Stimulated activated effector memory CD8-positive, alpha-beta T cell treated with anti-CD3 and anti-CD28 coated beads, Interleukin-12 subunit alpha, Interleukin-12 subunit beta, amount 100 ng/mL, for 72 hours (primary cell): ENCODE data around the gene ST7L.
"Not testable (repeated sequence)": the region's sequence is repeated elsewhere in the genome, so short reads cannot be mapped to it uniquely, and the experiment has no call there.

Experiments
- ATAC-seq: fragments of 150-1000 bp; cut with Tn5 transposase; 2 replicates; pipeline ENCODE4 v1.10.0; 2021
- DNase-seq, 2 donors: peaks; one replicate each; pipeline ENCODE4 v3.0.0; 2021 to 2022; ENCODE audit warnings: low spot score in 2 of 2
- H3K27ac Mint-ChIP-seq: one replicate; pipeline ENCODE4 v1.8.0; 2022; ENCODE audit warnings: mild to moderate bottlenecking, mixed read lengths
- H3K36me3 Mint-ChIP-seq: one replicate; pipeline ENCODE4 v1.8.0; 2022; ENCODE audit warnings: mild to moderate bottlenecking, mixed read lengths
- H3K4me1 Mint-ChIP-seq: one replicate; pipeline ENCODE4 v1.8.0; 2022; ENCODE audit warnings: mixed read lengths
- H3K4me3 Mint-ChIP-seq: one replicate; pipeline ENCODE4 v1.8.0; 2022; ENCODE audit warnings: mild to moderate bottlenecking, mixed read lengths
- H3K9me3 Mint-ChIP-seq: one replicate; pipeline ENCODE4 v1.8.0; 2022; ENCODE audit warnings: mixed read lengths

ST7L gene

GRCh38 chr1:112618721-112619517 lies at the start of gene ST7L:
Gene ST7L (minus strand): TSS chr1:112619141. CDS start chr1:112619113, 28 bp downstream.
- H3K4me3 Mint-ChIP-seq: peak within 1 kb of the TSS; percentile 98
- H3K9me3 Mint-ChIP-seq: no peaks in the 10 kb centered on the region
- H3K4me1 Mint-ChIP-seq: peaks cover 25% of the 10 kb centered on the region
- peak within 1 kb of the TSS; percentile 100 for H3K27ac Mint-ChIP-seq
- ATAC-seq (peak; percentile 48), DNase-seq (peak; percentile 44 to 81)
- H3K36me3 Mint-ChIP-seq: peaks cover 67% of the 10 kb centered on the region

GRCh38 chr1:112666946-112667345 lies 48.0 kb upstream of the ST7L start:
- H3K4me3 Mint-ChIP-seq: no peak overlapping the region
- no peak for DNase-seq
- peak overlapping the region; percentile 80 for H3K27ac Mint-ChIP-seq

GRCh38 chr1:112665857-112666256 lies 46.9 kb upstream of the ST7L start:
- Mint-ChIP-seq H3K9me3 (no peaks in the 10 kb centered on the region), H3K27ac (no peak overlapping the region), H3K4me1 (peaks cover 34% of the 10 kb centered on the region), H3K4me3 (no peak overlapping the region), H3K36me3 (peaks cover 100% of the 10 kb centered on the region)
- ATAC-seq (no peak), DNase-seq (no peak)

More at GRCh38 chr1:112666946-112667345, 48.0 kb upstream of the ST7L start:
- peaks cover 34% of the 10 kb centered on the region for H3K4me1 Mint-ChIP-seq
- H3K36me3 Mint-ChIP-seq: peaks cover 100% of the 10 kb centered on the region
- peak; percentile 88 for ATAC-seq
- no peaks in the 10 kb centered on the region for H3K9me3 Mint-ChIP-seq

- no peaks in the 10 kb centered on the region for H3K9me3 Mint-ChIP-seq
- H3K4me3 Mint-ChIP-seq: no peak overlapping the region
- peaks cover 20% of the 10 kb centered on the region for H3K4me1 Mint-ChIP-seq
- peaks cover 100% of the 10 kb centered on the region for H3K36me3 Mint-ChIP-seq
- ATAC-seq (peak; percentile 75), DNase-seq (no peak)
- peak overlapping the region; percentile 7 for H3K27ac Mint-ChIP-seq
These were observed 32.3 kb upstream of the ST7L start for GRCh38 chr1:112651205-112651604.

GRCh38 chr1:112646225-112646624 lies 27.3 kb upstream of the ST7L start:
- peaks cover 35% of the 10 kb centered on the region for H3K4me1 Mint-ChIP-seq
- ATAC-seq (no peak), DNase-seq (no peak)
- no peak overlapping the region for H3K4me3 Mint-ChIP-seq
- H3K27ac Mint-ChIP-seq: peak overlapping the region; percentile 41
- H3K9me3 Mint-ChIP-seq: no peaks in the 10 kb centered on the region
- peaks cover 100% of the 10 kb centered on the region for H3K36me3 Mint-ChIP-seq

- H3K4me3 Mint-ChIP-seq: no peak overlapping the region
- no peak overlapping the region for H3K27ac Mint-ChIP-seq
- DNase-seq: no peak
- peaks cover 70% of the 10 kb centered on the region for H3K36me3 Mint-ChIP-seq
- H3K4me1 Mint-ChIP-seq: peaks cover 26% of the 10 kb centered on the region
- ATAC-seq: no peak
- H3K9me3 Mint-ChIP-seq: no peaks in the 10 kb centered on the region
These were observed 24.1 kb upstream of the ST7L start for GRCh38 chr1:112643080-112643479.

- H3K4me3 Mint-ChIP-seq, ATAC-seq, H3K9me3 Mint-ChIP-seq, DNase-seq, H3K27ac Mint-ChIP-seq: not testable (repeated sequence)
- Mint-ChIP-seq H3K36me3 (peaks cover 58% of the 10 kb centered on the region), H3K4me1 (peaks cover 39% of the 10 kb centered on the region)
These were observed 21.5 kb upstream of the ST7L start for GRCh38 chr1:112640437-112640836.

- Mint-ChIP-seq H3K27ac (no peak overlapping the region), H3K36me3 (peaks cover 41% of the 10 kb centered on the region), H3K4me1 (peaks cover 53% of the 10 kb centered on the region), H3K4me3 (no peak overlapping the region), H3K9me3 (no peaks in the 10 kb centered on the region)
- ATAC-seq (no peak), DNase-seq (no peak)
These were observed 19.1 kb upstream of the ST7L start for GRCh38 chr1:112638110-112638428.

GRCh38 chr1:112637254-112638109 lies 18.5 kb upstream of the ST7L start:
- ATAC-seq (no peak), DNase-seq (no peak)
- Mint-ChIP-seq H3K27ac (peak overlapping the region; percentile 6), H3K9me3 (no peaks in the 10 kb centered on the region), H3K36me3 (peaks cover 39% of the 10 kb centered on the region), H3K4me1 (peaks cover 55% of the 10 kb centered on the region), H3K4me3 (no peak overlapping the region)

- peaks cover 55% of the 10 kb centered on the region for H3K4me1 Mint-ChIP-seq
- H3K4me3 Mint-ChIP-seq: peak overlapping the region; percentile 55
These were observed 17.8 kb upstream of the ST7L start for GRCh38 chr1:112636597-112637253.

GRCh38 chr1:112636056-112636455 lies 17.1 kb upstream of the ST7L start:
- Mint-ChIP-seq H3K36me3 (peaks cover 40% of the 10 kb centered on the region), H3K4me1 (peaks cover 58% of the 10 kb centered on the region), H3K9me3 (no peaks in the 10 kb centered on the region), H3K4me3 (peak overlapping the region; percentile 55), H3K27ac (peak overlapping the region; percentile 69)
- ATAC-seq (no peak), DNase-seq (no peak)

More at GRCh38 chr1:112636597-112637253, 17.8 kb upstream of the ST7L start:
- peaks cover 39% of the 10 kb centered on the region for H3K36me3 Mint-ChIP-seq
- DNase-seq (no peak), ATAC-seq (peak; percentile 75)
- peak overlapping the region; percentile 69 for H3K27ac Mint-ChIP-seq
- H3K9me3 Mint-ChIP-seq: no peaks in the 10 kb centered on the region

- no peak overlapping the region for H3K27ac Mint-ChIP-seq
These were observed 15.4 kb upstream of the ST7L start for GRCh38 chr1:112634367-112634766.

GRCh38 chr1:112633628-112634027 lies 14.7 kb upstream of the ST7L start:
- no peak for DNase-seq

More at GRCh38 chr1:112634367-112634766, 15.4 kb upstream of the ST7L start:
- ATAC-seq (no peak), DNase-seq (no peak)
- H3K4me1 Mint-ChIP-seq: peaks cover 72% of the 10 kb centered on the region
- no peak overlapping the region for H3K4me3 Mint-ChIP-seq
- peaks cover 57% of the 10 kb centered on the region for H3K36me3 Mint-ChIP-seq
- H3K9me3 Mint-ChIP-seq: no peaks in the 10 kb centered on the region

GRCh38 chr1:112629256-112629655 lies 10.3 kb upstream of the ST7L start:
- Mint-ChIP-seq H3K9me3 (no peaks in the 10 kb centered on the region), H3K36me3 (peaks cover 91% of the 10 kb centered on the region), H3K4me3 (no peak overlapping the region), H3K27ac (no peak overlapping the region), H3K4me1 (peaks cover 80% of the 10 kb centered on the region)
- no peak for DNase-seq
- no peak for ATAC-seq

More at GRCh38 chr1:112633628-112634027, 14.7 kb upstream of the ST7L start:
- peaks cover 79% of the 10 kb centered on the region for H3K4me1 Mint-ChIP-seq
- H3K27ac Mint-ChIP-seq: no peak overlapping the region
- H3K4me3 Mint-ChIP-seq: no peak overlapping the region
- no peaks in the 10 kb centered on the region for H3K9me3 Mint-ChIP-seq
- peaks cover 62% of the 10 kb centered on the region for H3K36me3 Mint-ChIP-seq
- no peak for ATAC-seq

- H3K4me3 Mint-ChIP-seq: no peak overlapping the region
- no peak for ATAC-seq
- H3K4me1 Mint-ChIP-seq: peaks cover 73% of the 10 kb centered on the region
- H3K9me3 Mint-ChIP-seq: no peaks in the 10 kb centered on the region
- peaks cover 97% of the 10 kb centered on the region for H3K36me3 Mint-ChIP-seq
- H3K27ac Mint-ChIP-seq: no peak overlapping the region
- DNase-seq: no peak
These were observed 9.6 kb upstream of the ST7L start for GRCh38 chr1:112628516-112628915.
